Sigmoid colon (tissue), 7 donors: ENCODE data around the gene TPK1. TPM values are rescaled to one million over a fixed set of nuclear protein-coding genes. Genes with fewer than 3 reads are reported as not detected.
A peak's percentile ranks its signal among the peaks of the same experiment; 100 is the strongest.

Experiments
- DNase-seq: peaks from one replicate; pipeline ENCODE4 v3.0.0-alpha.2; 2019
- H3K27ac ChIP-seq, 4 donors: fragments of 200-600 bp; sonication (generic); one replicate each; pipeline ENCODE4 v1.5.1; 2016 to 2019; ENCODE audit warnings: mild to moderate bottlenecking in 1 of 4
- H3K27me3 ChIP-seq, 3 donors: fragments of 200-600 bp; sonication (generic); one replicate each; pipeline ENCODE4 v1.5.1; 2019; ENCODE audit warnings: mild to moderate bottlenecking in 1 of 3
- H3K36me3 ChIP-seq, 4 donors: fragments of 200-600 bp; sonication (generic); one replicate each; pipeline ENCODE4 v1.5.1; 2016 to 2019
- H3K4me1 ChIP-seq, 4 donors: fragments of 200-600 bp; sonication (generic); one replicate each; pipeline ENCODE4 v1.5.1; 2017 to 2019
- H3K4me3 ChIP-seq, 4 donors: fragments of 200-600 bp; sonication (generic); one replicate each; pipeline ENCODE4 v1.5.1; 2017 to 2019; ENCODE audit warnings: mild to moderate bottlenecking in 2 of 4, moderate library complexity in 1 of 4
- H3K9me3 ChIP-seq, 4 donors: fragments of 200-600 bp in 3 of 4; sonication (generic) in 3 of 4; one replicate each; pipeline versions ENCODE4 v1.5.1 to v1.6.1; 2013 to 2019
- EP300 ChIP-seq, 4 donors: sonication (generic); formaldehyde crosslinking; IDR thresholded peaks; one replicate each; pipeline ENCODE4 v1.6.1; 2017; ENCODE audit warnings: antibody characterized with exemption in 4 of 4
- POLR2A ChIP-seq, 2 donors: fragments of 450-650 bp; IDR thresholded peaks; one replicate each; pipeline ENCODE4 v1.6.1; 2016; ENCODE audit warnings: antibody characterized with exemption in 2 of 2, mild to moderate bottlenecking in 2 of 2, moderate library complexity in 2 of 2
- POLR2AphosphoS5 ChIP-seq, 4 donors: sonication (generic); formaldehyde crosslinking; IDR thresholded peaks; one replicate each; pipeline ENCODE4 v1.6.1; 2017; ENCODE audit warnings: antibody characterized with exemption in 4 of 4
- WGBS, 2 donors: extraction: QIAGEN DNeasy Blood & Tissue Kit; methylation state at CpG; one replicate each; pipeline ENCODE4 v1.1.7; 2013; 5-methylcytosine and 5-hydroxymethylcytosine counted together
- intact Hi-C: fragments of 100-400 bp; cut with DNase I; formaldehyde crosslinking; loops from one replicate; pipeline ENCODE4 v1.15.1; 2023
- polyA plus RNA-seq, 3 donors: library from polyadenylated mRNA; stranded (reverse); fragments of 200-250 nt; gene quantifications; one replicate each; pipeline ENCODE4 v1.2.3, GENCODE V29; 2013
- total RNA-seq, 4 donors: library from RNA; depleted of rRNA; stranded (reverse); fragments of >200 nt; gene quantifications; one replicate each; pipeline ENCODE4 v1.1.0, GENCODE V29; 2016
- TF ChIP-seq, protein P1 (sequence below), 4 experiments: fragments of 450-650 bp in 3 of 4; fragments of 200-600 bp in 1 of 4; IDR thresholded peaks; one replicate each; pipeline ENCODE4 v1.5.1; 2016 to 2019; ENCODE audit warnings: antibody characterized with exemption in 4 of 4, mild to moderate bottlenecking in 3 of 4, moderate library complexity in 2 of 4
- donor health status: healthy with polysubstance abuse.
- donor health status: Bipolar disorder and iron deficiency.
- donor health status: healthy.

Gene TPK1
- total and polyA plus RNA-seq, 7 donors = 4.1 to 14.3 (median 7.2) TPM

- Histone ChIP-seq H3K27me3 (no peaks in the 10 kb centered on the region), H3K4me1 (no peaks in the 10 kb centered on the region), H3K27ac (no peak overlapping the region), H3K9me3 (no peaks in the 10 kb centered on the region), H3K36me3 (no peaks in the 10 kb centered on the region), H3K4me3 (no peak overlapping the region)
- 71 to 94% methylated on average over 4 of the region's 4 CpGs for WGBS, 2 donors
- no peak for DNase-seq
- no peak for TF ChIP-seq POLR2AphosphoS5 (IDR thresholded peaks at IDR 0.05)
- no peak for TF ChIP-seq EP300 (IDR thresholded peaks at IDR 0.05)
- no peak for TF ChIP-seq POLR2A (IDR thresholded peaks at IDR 0.05)
- TF ChIP-seq, protein P1, sequence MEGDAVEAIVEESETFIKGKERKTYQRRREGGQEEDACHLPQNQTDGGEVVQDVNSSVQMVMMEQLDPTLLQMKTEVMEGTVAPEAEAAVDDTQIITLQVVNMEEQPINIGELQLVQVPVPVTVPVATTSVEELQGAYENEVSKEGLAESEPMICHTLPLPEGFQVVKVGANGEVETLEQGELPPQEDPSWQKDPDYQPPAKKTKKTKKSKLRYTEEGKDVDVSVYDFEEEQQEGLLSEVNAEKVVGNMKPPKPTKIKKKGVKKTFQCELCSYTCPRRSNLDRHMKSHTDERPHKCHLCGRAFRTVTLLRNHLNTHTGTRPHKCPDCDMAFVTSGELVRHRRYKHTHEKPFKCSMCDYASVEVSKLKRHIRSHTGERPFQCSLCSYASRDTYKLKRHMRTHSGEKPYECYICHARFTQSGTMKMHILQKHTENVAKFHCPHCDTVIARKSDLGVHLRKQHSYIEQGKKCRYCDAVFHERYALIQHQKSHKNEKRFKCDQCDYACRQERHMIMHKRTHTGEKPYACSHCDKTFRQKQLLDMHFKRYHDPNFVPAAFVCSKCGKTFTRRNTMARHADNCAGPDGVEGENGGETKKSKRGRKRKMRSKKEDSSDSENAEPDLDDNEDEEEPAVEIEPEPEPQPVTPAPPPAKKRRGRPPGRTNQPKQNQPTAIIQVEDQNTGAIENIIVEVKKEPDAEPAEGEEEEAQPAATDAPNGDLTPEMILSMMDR (IDR thresholded peaks at IDR 0.05) = no peak
- intact Hi-C loops = no loop called here
Measured at GRCh38 chr7:144759653-144760052, 76.2 kb downstream of the TPK1 start.

- Histone ChIP-seq H3K36me3 (no peaks in the 10 kb centered on the region), H3K27me3 (no peaks in the 10 kb centered on the region), H3K4me3 (no peak overlapping the region), H3K9me3 (no peaks in the 10 kb centered on the region), H3K27ac (no peak overlapping the region), H3K4me1 (peaks cover 0 to 11% (median 3%) of the 10 kb centered on the region in 4 donors)
- intact Hi-C loops = no loop called here
- 30 to 74% methylated on average over 2 of the region's 2 CpGs for WGBS, 2 donors
- DNase-seq = no peak
- no peak for TF ChIP-seq POLR2A (IDR thresholded peaks at IDR 0.05)
- no peak for TF ChIP-seq EP300 (IDR thresholded peaks at IDR 0.05)
- no peak for TF ChIP-seq POLR2AphosphoS5 (IDR thresholded peaks at IDR 0.05)
- TF ChIP-seq, protein P1 (IDR thresholded peaks at IDR 0.05) = no peak
Measured at GRCh38 chr7:144747936-144748335, 87.9 kb downstream of the TPK1 start.

GRCh38 chr7:144738708-144739314 lies 97.0 kb downstream of the TPK1 start:
- intact Hi-C loops = no loop called here
- DNase-seq = no peak
- Histone ChIP-seq H3K4me1 (peaks cover 0 to 18% (median 0%) of the 10 kb centered on the region in 4 donors), H3K9me3 (no peaks in the 10 kb centered on the region), H3K27ac (no peak overlapping the region), H3K27me3 (no peaks in the 10 kb centered on the region), H3K36me3 (no peaks in the 10 kb centered on the region), H3K4me3 (no peak overlapping the region)
- TF ChIP-seq POLR2AphosphoS5 (IDR thresholded peaks at IDR 0.05) (no peak), EP300 (IDR thresholded peaks at IDR 0.05) (no peak), POLR2A (IDR thresholded peaks at IDR 0.05) (no peak)
- TF ChIP-seq, protein P1 (IDR thresholded peaks at IDR 0.05) = peak in 3 of 4 experiments; percentile 45 to 56 (median 54)
- WGBS, 2 donors = 27 to 48% methylated on average over 5 of the region's 5 CpGs

DNA sequence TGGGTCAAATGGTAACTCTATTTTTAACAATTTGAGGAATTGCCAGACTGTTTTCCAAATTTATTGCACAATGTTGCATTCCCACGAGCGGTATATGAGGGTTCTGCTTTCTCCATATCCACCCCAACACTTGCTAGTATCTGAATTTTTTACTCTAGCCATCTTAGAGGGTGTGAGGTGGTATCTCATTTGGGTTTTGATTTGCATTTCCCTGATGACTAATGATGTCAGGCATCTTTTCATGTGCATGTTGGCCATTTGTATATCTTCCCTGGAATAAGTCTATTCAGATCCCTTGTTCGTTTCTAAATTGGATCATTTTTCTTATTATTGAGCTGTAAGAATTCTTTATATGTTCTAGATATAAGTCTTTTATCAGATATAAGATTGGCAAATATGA lies 97.7 kb downstream of the TPK1 start:
- Histone ChIP-seq H3K27ac (no peak overlapping the region), H3K9me3 (no peaks in the 10 kb centered on the region), H3K4me1 (peaks cover 0 to 18% (median 0%) of the 10 kb centered on the region in 4 donors), H3K27me3 (no peaks in the 10 kb centered on the region), H3K4me3 (no peak overlapping the region), H3K36me3 (no peaks in the 10 kb centered on the region)
- 51 to 65% methylated on average over 3 of the region's 3 CpGs for WGBS, 2 donors
- TF ChIP-seq POLR2AphosphoS5 (IDR thresholded peaks at IDR 0.05) (no peak), EP300 (IDR thresholded peaks at IDR 0.05) (no peak), POLR2A (IDR thresholded peaks at IDR 0.05) (no peak)
- TF ChIP-seq, protein P1 (IDR thresholded peaks at IDR 0.05) = no peak
- no peak for DNase-seq
- intact Hi-C loops = no loop called here
